Activated naive CD8-positive, alpha-beta T cell treated with anti-CD3 and anti-CD28 coated beads, Interleukin-2, amount 10 ng/mL, durations not matched to agents 7 days and 5 days (primary cell): ENCODE results near the gene KIF20A. TPM values are rescaled to one million over a fixed set of nuclear protein-coding genes. Genes with fewer than 3 reads are reported as not detected.

Experiments
- ATAC-seq: fragments of 150-1000 bp; cut with Tn5 transposase; one replicate; pipeline ENCODE4 v1.10.0; 2021; ENCODE audit warnings: low read depth, moderate library complexity
- POLR2A ChIA-PET: fragments of 350-600 bp; sonication (Branson Sonifier 250); formaldehyde crosslinking; loops from one replicate; lab custom pipeline; 2021; ENCODE audit warnings: antibody characterized with exemption; lab: Charles Lee
- DNase-seq: peaks from one replicate; pipeline ENCODE4 v3.0.0; 2021
- H3K27ac Mint-ChIP-seq: one replicate; pipeline ENCODE4 v1.8.0; 2022; ENCODE audit warnings: mild to moderate bottlenecking, mixed read lengths
- H3K27me3 Mint-ChIP-seq: one replicate; pipeline ENCODE4 v1.8.0; 2022; ENCODE audit warnings: mild to moderate bottlenecking, moderate library complexity, mixed read lengths
- H3K36me3 Mint-ChIP-seq: one replicate; pipeline ENCODE4 v1.8.0; 2021; ENCODE audit warnings: mild to moderate bottlenecking, mixed read lengths
- H3K4me1 Mint-ChIP-seq: one replicate; pipeline ENCODE4 v1.8.0; 2021; ENCODE audit warnings: mixed read lengths
- H3K4me3 Mint-ChIP-seq: one replicate; pipeline ENCODE4 v1.8.0; 2022; ENCODE audit warnings: mild to moderate bottlenecking, moderate library complexity, mixed read lengths
- H3K9me3 Mint-ChIP-seq: one replicate; pipeline ENCODE4 v1.8.0; 2021; ENCODE audit warnings: mixed read lengths
- total RNA-seq, 2 experiments: library from RNA; stranded (reverse); gene quantifications; one replicate each; pipeline ENCODE4 v1.2.3, GENCODE V29; 2021

The KIF20A gene
- total RNA-seq, 2 experiments from 2014 or later, result 51.0 to 52.4 TPM

DNA sequence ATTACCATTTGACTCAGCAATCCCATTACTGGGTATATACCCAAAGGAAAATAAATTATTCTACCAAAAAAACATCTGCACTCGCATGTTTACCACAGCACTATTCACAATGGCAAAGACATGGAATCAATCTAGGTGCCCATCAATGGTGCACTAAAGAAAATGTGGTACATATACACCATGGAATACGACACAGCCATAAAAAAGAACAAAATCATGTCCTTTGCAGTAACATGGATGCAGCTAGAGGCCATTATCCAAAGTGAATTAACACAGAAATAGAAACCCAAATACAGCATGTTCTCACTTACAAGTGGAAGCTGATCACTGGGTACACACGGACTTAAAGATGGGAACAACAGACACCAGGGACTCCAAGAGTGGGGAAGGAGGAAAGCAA, 32.1 kb downstream of the KIF20A start:
- POLR2A ChIA-PET, result interaction anchor here (1.0 kb wide), 1 partner anchor 12 kb away, joined by 3 read pairs; no protein-coding TSS in a partner anchor
- H3K9me3 Mint-ChIP-seq, result no peaks in the 10 kb centered on the region
- H3K4me1 Mint-ChIP-seq, result peaks cover 23% of the 10 kb centered on the region
- ATAC-seq, result no peak
- peaks cover 6% of the 10 kb centered on the region for H3K36me3 Mint-ChIP-seq
- no peak overlapping the region for H3K27ac Mint-ChIP-seq
- H3K4me3 Mint-ChIP-seq, result peak overlapping the region; percentile 45
- no peak for DNase-seq
- no peaks in the 10 kb centered on the region for H3K27me3 Mint-ChIP-seq

DNA sequence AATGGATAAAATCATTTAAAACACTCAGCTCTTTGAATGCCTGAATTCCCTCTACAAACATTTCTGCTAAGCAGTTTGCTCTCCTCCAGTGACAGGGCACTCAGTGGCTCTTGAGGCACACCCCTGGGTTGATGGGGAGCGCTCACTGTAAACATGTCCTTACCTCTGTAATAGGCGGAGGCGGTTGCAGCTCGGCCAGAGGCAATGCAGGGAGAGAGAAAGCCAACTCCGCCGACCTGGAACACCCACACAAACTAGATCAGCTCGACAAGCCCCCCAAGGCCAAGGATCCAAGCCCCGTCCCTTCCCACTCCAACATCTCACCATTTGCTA, 33.9 kb downstream of the KIF20A start:
- Mint-ChIP-seq H3K36me3 (peaks cover 6% of the 10 kb centered on the region), H3K9me3 (no peaks in the 10 kb centered on the region), H3K4me1 (peaks cover 23% of the 10 kb centered on the region), H3K27ac (peak overlapping the region; percentile 96), H3K27me3 (peaks cover 2% of the 10 kb centered on the region), H3K4me3 (peak overlapping the region; percentile 98)
- POLR2A ChIA-PET, result interaction anchor here (0.8 to 2.5 kb wide), 9 partner anchors 10 to 330 kb away, joined by 3 to 17 read pairs (median 5); partner anchors contain the start of genes BRD8, CDC25C, ETF1 and KIF20A
- DNase-seq (no peak), ATAC-seq (peak; percentile 37)

GRCh38 chr5:138213161-138214029, 34.5 kb downstream of the KIF20A start, which contains the start of gene CDC23:
CDC23 (minus strand) TSS chr5:138213323; CDS start chr5:138213312, 11 bp downstream.
- H3K27me3 Mint-ChIP-seq, result peaks cover 2% of the 10 kb centered on the region
- H3K4me1 Mint-ChIP-seq, result peaks cover 20% of the 10 kb centered on the region
- H3K9me3 Mint-ChIP-seq, result no peaks in the 10 kb centered on the region
- DNase-seq (peak; percentile 81), ATAC-seq (peak; percentile 98)
- peak within 1 kb of the TSS; percentile 98 for H3K4me3 Mint-ChIP-seq
- POLR2A ChIA-PET, result interaction anchor here (0.6 to 2.5 kb wide), 11 partner anchors 10 to 329 kb away, joined by 3 to 17 read pairs (median 5); partner anchors contain the start of genes BRD8, CDC25C, ETF1 and FAM53C
- peak within 1 kb of the TSS; percentile 96 for H3K27ac Mint-ChIP-seq
- peaks cover 2% of the 10 kb centered on the region for H3K36me3 Mint-ChIP-seq

GRCh38 chr5:138216799-138217198, 37.9 kb downstream of the KIF20A start:
- no peaks in the 10 kb centered on the region for H3K36me3 Mint-ChIP-seq
- no peak for DNase-seq
- H3K4me1 Mint-ChIP-seq, result peaks cover 14% of the 10 kb centered on the region
- H3K27ac Mint-ChIP-seq, result no peak overlapping the region
- no peak overlapping the region for H3K4me3 Mint-ChIP-seq
- POLR2A ChIA-PET, result no interaction called here
- H3K9me3 Mint-ChIP-seq, result no peaks in the 10 kb centered on the region
- no peak for ATAC-seq
- H3K27me3 Mint-ChIP-seq, result peaks cover 5% of the 10 kb centered on the region

DNA sequence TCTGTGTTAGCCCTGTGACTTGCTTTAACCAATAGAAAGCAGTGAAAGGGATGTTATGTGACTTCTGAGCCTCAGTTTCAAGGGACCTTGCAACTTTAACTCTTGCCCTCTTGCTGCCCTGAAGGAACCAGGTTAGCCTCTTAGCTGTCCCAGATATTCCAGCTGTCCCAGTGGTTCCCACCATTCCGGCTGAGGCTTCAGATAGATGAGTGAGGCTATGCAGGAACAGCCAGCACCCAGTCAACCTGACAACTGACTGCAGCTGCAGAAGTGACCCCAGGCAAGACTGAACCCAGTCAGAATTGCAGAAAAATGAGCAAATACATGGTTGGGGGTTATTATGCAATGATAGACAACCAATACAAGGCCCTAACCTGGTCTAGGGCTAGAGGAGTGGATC, 44.6 kb downstream of the KIF20A start:
- Mint-ChIP-seq H3K27ac (no peak overlapping the region), H3K36me3 (peaks cover 2% of the 10 kb centered on the region), H3K27me3 (peaks cover 21% of the 10 kb centered on the region), H3K4me3 (no peak overlapping the region), H3K4me1 (peaks cover 3% of the 10 kb centered on the region), H3K9me3 (peaks cover 7% of the 10 kb centered on the region)
- DNase-seq (no peak), ATAC-seq (no peak)
- POLR2A ChIA-PET, result interaction anchor here (0.8 to 1.5 kb wide), 3 partner anchors 10 to 115 kb away, joined by 3 to 5 read pairs (median 3); partner anchors contain the start of genes CDC23 and FAM53C

DNA sequence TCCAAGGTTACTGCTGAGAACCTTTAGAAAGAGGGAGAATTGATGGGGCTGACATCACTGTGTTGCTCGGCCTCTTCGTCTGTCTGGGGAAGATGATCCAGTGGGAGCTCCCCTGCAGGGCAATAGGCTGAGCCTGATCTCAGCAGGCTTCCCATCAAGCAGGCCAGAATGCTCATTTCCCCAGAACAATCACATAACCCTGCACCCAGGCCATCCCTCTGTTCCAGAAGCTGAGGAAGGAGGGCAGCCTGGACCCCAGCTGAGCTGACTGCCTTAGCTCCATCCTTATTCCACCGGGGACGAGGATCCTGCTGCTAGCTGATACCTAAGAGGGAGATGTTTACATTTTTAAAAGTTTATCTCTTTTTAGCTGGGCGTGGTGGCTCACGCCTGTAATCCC, 45.8 kb downstream of the KIF20A start:
- no peak overlapping the region for H3K4me3 Mint-ChIP-seq
- peaks cover 7% of the 10 kb centered on the region for H3K9me3 Mint-ChIP-seq
- H3K36me3 Mint-ChIP-seq, result peaks cover 2% of the 10 kb centered on the region
- peaks cover 21% of the 10 kb centered on the region for H3K27me3 Mint-ChIP-seq
- DNase-seq (no peak), ATAC-seq (no peak)
- POLR2A ChIA-PET, result interaction anchor here (0.6 kb wide), 1 partner anchor 206 kb away, joined by 3 read pairs; no protein-coding TSS in a partner anchor
- no peak overlapping the region for H3K27ac Mint-ChIP-seq
- H3K4me1 Mint-ChIP-seq, result peaks cover 3% of the 10 kb centered on the region

- peaks cover 7% of the 10 kb centered on the region for H3K9me3 Mint-ChIP-seq
- H3K4me1 Mint-ChIP-seq, result peaks cover 4% of the 10 kb centered on the region
- H3K27ac Mint-ChIP-seq, result no peak overlapping the region
- POLR2A ChIA-PET, result no interaction called here
- H3K4me3 Mint-ChIP-seq, result no peak overlapping the region
- H3K27me3 Mint-ChIP-seq, result peaks cover 27% of the 10 kb centered on the region
- ATAC-seq (no peak), DNase-seq (no peak)
- H3K36me3 Mint-ChIP-seq, result peaks cover 2% of the 10 kb centered on the region
Observed at GRCh38 chr5:138226910-138227309, 48.0 kb downstream of the KIF20A start.

DNA sequence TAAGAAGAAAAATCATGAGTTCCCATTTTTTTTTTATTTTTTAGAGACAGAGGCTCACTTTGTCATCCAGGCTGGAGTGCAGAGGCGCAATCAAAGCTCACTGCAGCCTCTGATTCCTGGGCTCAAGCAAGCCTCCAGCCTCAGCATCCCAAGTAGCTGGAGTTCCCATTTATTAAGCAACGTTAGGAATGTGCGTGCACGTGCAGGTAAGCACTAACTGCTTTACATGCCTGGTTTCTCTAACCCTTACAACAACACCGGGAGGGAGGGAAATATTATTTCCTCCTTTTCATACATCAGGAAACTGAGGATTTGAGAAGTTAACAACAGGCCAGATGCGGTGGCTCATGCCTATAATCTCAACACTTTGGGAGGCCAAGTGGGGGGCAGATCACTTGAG, 50.5 kb downstream of the KIF20A start:
- no peak overlapping the region for H3K27ac Mint-ChIP-seq
- POLR2A ChIA-PET, result interaction anchor here (0.6 kb wide), 1 partner anchor 8 kb away, joined by 6 read pairs; no protein-coding TSS in a partner anchor
- H3K36me3 Mint-ChIP-seq, result peaks cover 2% of the 10 kb centered on the region
- no peak for DNase-seq
- peaks cover 20% of the 10 kb centered on the region for H3K27me3 Mint-ChIP-seq
- H3K9me3 Mint-ChIP-seq, result peaks cover 7% of the 10 kb centered on the region
- no peak for ATAC-seq
- H3K4me3 Mint-ChIP-seq, result no peak overlapping the region
- H3K4me1 Mint-ChIP-seq, result peaks cover 1% of the 10 kb centered on the region

- Mint-ChIP-seq H3K36me3 (peaks cover 2% of the 10 kb centered on the region), H3K27me3 (peaks cover 17% of the 10 kb centered on the region), H3K9me3 (peaks cover 7% of the 10 kb centered on the region), H3K4me3 (no peak overlapping the region), H3K4me1 (peaks cover 1% of the 10 kb centered on the region), H3K27ac (no peak overlapping the region)
- DNase-seq (no peak), ATAC-seq (no peak)
- POLR2A ChIA-PET, result interaction anchor here (0.6 kb wide), 1 partner anchor 9 kb away, joined by 6 read pairs; no protein-coding TSS in a partner anchor
Observed at GRCh38 chr5:138230261-138230660, 51.3 kb downstream of the KIF20A start.

DNA sequence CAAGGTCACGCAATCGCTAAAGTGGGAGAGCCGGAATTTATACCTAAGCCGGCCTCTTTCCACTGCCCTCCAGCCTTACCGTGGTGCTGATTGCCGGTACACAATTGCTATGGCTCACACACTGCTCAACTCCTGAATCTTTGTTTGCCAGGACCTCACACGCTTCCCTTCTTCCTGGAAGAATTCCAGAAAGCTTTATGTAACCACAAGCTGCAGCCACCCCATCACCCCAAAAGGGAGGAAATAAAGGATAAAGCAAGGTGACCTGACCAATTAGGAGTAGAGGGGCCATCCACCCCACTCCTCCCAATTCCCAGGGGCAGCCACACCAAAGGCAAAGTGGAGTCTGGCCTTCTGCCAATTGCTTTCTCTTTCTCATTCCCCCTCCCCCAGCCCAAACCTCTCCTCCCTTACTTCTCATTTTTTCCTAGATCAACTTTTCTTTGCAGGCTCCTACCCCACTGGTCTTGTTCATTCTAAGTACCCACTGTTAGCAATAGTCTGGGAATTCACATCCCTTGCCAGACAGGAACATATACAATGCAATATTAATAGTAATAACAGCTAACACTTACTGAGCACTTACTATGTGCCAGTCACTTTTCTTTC, 52.2 kb downstream of the KIF20A start:
- H3K9me3 Mint-ChIP-seq, result peaks cover 3% of the 10 kb centered on the region
- peaks cover 1% of the 10 kb centered on the region for H3K4me1 Mint-ChIP-seq
- no peak for DNase-seq
- H3K27me3 Mint-ChIP-seq, result peaks cover 14% of the 10 kb centered on the region
- no peak overlapping the region for H3K4me3 Mint-ChIP-seq
- H3K36me3 Mint-ChIP-seq, result peaks cover under 1% of the 10 kb centered on the region
- POLR2A ChIA-PET, result no interaction called here
- no peak overlapping the region for H3K27ac Mint-ChIP-seq
- ATAC-seq, result no peak

- no peaks in the 10 kb centered on the region for H3K9me3 Mint-ChIP-seq
Observed at GRCh38 chr5:138233280-138233679, 54.4 kb downstream of the KIF20A start.

GRCh38 chr5:138234651-138235050, 55.7 kb downstream of the KIF20A start:
- no peaks in the 10 kb centered on the region for H3K36me3 Mint-ChIP-seq
- peaks cover 29% of the 10 kb centered on the region for H3K27me3 Mint-ChIP-seq
- H3K27ac Mint-ChIP-seq, result no peak overlapping the region
- DNase-seq, result no peak
- no peak overlapping the region for H3K4me3 Mint-ChIP-seq
- POLR2A ChIA-PET, result no interaction called here
- no peaks in the 10 kb centered on the region for H3K9me3 Mint-ChIP-seq
- no peak for ATAC-seq
- peaks cover 1% of the 10 kb centered on the region for H3K4me1 Mint-ChIP-seq

More at GRCh38 chr5:138233280-138233679, 54.4 kb downstream of the KIF20A start:
- ATAC-seq (no peak), DNase-seq (no peak)
- H3K27me3 Mint-ChIP-seq, result peaks cover 19% of the 10 kb centered on the region
- POLR2A ChIA-PET, result interaction anchor here (0.6 kb wide), 1 partner anchor 105 kb away, joined by 3 read pairs; no protein-coding TSS in a partner anchor
- no peaks in the 10 kb centered on the region for H3K36me3 Mint-ChIP-seq
- no peak overlapping the region for H3K4me3 Mint-ChIP-seq
- H3K4me1 Mint-ChIP-seq, result peaks cover 1% of the 10 kb centered on the region
- H3K27ac Mint-ChIP-seq, result no peak overlapping the region
